ENCODE data around the gene PTPRN2.

PTPRN2 gene

DNA sequence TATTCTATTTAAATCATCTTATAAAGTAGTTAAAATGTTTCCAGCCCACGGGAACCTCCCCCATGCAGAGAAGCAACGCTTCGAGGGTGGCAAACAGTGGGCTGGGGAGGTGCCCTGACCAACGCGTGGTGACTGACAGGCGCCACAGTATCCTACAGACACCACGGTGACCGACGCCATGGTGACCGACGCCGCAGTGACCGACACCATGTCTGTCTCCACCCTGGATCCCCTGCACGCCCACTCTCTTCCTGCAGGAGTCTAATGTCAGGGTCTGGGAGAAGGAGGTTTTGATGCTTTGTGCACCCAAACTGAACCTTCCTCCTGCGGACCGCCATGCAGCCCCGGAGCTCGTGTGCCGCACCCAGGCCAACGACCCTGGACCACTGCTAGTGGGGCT lies 464.4 kb downstream of the PTPRN2 start:
- DNase-seq, result no peak

DNA sequence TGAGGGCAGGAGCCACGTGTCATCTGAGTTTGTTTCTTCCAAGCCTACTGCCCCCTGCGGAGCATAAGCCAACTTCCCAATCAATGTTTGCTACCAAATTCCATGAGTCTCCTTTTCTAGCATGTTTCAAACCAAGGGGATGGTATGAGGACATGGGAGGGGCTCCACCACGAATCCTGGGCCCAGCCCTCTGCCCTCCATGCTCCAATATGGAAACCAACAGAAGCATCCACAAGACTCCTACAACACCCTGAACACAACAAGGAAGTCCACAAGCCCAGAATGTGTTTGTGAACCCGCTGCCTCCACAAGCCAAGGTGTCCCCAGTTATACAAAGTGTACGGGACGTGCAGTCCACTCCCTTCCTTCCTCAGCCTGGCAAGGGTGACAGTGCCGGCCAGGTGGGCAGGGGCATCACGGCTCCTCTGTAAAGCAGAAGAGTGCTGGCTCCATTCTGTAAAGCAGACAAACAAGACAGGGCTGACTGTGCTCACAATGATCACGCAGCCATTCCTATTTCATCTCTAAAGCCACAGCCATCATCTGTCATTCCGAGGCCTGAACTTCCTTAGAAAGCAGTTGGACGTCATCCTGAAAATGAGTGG lies 466.1 kb downstream of the PTPRN2 start:
- DNase-seq, result no peak

DNA sequence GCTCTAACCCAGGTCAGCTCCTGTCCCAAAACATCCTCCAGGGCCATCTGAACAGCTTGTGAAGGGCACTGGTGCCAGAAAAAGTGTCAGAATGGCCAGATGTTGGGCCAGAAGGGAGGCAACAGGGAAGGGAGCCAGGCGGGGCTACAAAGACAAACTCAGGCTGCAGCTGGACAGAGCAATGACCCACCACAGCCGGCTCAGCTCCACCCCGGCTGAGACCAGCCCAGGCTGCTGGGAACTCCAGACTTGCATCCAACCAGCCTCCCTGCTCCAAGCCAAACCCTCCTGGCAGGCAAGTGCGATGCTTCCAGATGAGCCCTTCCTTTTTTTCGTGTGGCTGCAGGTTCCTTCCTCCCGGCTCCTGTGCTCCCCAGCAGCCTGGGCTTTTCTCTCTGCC lies 466.9 kb downstream of the PTPRN2 start:
- DNase-seq, result no peak

DNA sequence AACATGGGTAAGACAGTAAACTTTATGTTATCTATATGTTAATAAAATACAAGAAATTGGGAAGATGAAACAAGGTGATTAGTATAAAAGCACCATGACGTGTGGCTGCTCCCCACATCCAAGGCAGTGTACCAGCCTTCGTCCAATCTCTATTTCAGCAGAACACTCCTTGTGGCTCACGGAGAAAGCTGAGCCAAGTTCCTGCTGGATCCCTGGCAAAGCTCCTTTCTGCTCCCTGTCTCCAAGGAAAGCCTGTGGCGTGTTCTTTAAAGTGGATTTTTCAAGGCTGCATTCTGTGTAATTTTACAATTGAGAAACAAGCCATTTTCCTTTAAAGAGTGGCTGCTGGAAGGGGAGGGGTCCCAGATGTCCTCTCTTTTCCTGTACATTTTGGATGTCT lies 467.3 kb downstream of the PTPRN2 start:
- DNase-seq, result no peak

DNA sequence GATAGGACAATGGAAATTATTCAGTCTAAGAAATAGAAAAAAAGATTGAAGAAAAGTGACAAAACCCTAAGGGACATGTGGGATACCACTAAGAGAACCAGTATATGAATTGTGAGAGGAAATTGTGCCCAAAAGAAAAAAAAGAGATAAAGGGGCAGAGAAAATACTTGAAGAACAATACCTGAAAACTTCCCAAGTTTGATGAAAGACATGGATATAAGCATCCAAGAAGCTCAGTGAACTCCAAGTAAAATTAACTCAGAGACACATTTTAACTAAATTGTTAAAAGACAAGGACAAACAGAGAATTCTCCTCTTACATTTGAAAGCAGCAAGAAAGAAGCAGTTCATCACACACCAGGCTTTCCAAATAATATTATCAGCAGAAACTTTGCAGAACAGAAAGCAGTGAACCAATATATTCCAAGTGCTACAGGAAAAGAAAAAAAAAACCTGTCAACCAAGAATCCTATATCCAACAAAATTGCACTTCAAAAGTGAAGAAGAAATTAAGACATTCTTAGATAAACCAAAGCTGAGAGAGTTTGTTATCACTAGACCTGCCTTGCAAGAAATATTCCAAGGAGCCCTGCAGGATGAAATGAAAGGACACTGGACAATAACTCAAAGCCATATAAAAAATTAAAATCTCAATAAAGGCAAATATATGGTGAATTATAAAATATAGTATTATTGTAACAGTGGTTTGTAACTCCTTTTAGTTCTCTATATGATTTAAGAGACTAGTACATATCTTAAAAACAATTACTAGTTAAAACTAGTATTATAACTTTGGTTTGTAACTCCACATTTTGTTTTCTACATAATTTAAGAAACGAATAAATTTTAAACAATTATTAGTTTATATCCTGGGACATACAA lies 470.0 kb downstream of the PTPRN2 start:
- no peak for DNase-seq

DNA sequence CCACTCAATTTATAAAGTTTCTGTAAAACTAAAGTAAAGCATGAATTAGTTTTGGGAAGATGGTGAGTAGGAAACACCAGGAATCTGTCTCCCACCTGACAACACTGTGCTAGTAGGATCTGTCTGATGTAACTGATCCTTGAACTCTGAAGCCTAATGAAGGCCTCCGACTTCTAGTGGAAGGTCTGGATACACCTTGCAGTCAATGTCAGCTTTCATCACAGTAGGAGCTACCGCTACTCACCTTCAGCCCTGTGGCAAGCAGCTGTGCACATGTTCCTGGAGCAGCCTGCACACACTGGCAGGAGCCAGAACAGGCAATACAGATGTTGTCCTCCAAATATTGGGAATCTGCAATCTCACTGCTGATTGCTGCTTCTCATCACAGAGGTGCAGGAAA lies 471.4 kb downstream of the PTPRN2 start:
- DNase-seq, result no peak

DNA sequence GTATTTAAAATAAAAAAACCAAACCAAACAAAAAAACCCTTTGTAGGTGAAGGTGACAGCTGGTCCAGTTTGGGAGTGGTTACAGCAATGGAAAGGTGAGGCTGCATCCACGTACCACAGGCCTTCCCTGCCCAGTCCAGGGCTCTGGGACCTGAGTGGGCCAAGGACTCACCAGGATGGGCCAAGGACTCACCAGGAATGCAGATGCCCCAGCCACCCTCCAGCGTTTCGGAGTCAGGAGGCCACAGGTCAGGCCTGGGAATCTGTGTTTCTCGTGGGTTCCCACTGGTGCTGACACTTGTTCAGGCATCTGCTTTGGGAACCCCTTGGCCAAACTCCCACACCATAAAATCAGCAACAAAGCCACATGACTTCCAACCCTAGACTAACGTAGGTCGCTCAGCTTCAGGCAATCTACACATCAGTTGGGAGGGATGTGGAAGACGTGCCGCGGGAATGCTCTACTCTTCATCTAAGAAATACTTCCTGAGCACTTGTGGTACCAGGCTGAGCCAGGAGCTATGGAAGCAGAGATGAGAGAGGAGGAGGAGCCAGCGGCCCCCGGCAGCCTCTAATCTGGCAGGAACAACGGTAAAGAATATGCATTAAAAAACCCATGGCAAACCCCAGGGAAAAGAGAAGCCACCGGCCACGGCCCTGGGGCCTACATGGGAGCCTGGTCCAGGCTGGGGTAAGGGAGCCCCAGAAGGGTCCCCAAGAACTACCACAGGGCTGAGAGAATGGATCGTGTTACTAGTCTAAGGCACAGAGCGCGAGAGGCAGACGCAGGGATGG lies 473.4 kb downstream of the PTPRN2 start:
- DNase-seq, result no peak

DNA sequence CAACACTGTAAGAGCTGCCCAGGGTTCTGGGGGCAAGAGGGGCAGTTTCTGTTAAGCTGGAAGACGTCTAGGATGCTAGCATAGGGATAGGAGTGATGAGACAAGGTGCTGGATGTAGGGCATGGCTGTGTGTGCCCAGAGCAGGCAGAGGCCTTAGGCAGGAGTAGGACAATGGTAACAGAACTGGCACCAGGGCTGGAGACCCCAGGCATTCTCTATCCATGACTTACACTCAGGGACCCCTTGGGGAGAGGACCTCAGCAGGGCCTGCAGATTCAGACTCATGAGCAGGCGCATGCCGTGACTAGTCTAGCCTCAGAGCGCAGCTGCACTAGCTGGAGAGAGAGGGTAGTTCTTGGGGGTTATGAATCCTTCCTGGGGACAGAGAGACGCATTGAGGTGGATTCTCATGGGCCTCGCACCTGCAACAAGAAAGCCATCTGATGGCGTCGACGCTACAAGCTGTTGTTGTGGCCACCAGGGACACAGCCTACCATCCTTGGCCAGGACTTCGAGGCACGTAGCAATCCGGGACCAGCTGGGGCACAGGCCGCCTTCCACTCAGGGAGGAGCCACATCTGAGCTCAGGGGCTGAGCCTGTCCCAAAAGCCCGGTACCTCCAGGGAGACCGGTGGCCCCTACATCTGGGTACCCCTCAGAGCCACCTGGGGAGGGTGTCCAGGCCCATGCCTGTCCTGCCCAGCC lies 474.1 kb downstream of the PTPRN2 start:
- DNase-seq, result no peak

DNA sequence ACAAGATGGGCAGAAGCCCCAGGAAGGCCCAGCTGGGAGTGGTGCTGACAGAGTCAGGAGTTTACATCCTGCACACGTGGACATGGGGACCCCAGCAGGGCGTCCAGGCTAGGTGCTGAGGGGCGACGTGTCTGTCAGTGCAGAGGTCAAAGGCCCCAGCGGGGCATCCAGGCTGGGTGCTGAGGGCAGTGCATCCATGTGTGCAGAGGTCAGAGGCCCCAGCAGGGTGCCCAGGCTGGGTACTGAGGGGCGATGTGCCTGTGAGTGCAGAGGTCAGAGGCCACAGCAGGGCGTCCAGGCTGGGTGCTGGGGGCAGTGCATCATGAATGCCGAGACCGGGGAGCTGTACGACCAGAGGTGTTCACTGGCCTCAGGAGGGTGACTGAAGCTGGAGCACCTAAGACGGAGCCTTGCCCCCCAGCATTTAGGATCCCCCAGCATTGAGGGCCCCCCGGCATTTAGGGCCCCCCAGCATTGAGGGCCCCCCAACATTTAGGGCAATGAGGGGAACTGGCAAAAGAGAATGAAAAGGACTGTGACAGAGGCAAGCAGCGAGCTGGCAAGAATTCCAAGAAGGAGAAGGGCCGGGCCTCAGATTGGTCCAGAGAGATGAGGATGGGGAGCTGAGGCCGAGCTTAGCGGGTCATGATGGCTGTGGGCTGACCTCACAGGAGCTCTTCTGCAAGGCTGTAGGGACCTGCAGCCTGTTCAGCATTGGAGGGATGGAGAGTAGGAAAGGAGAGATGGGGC lies 474.9 kb downstream of the PTPRN2 start:
- DNase-seq, result no peak

DNA sequence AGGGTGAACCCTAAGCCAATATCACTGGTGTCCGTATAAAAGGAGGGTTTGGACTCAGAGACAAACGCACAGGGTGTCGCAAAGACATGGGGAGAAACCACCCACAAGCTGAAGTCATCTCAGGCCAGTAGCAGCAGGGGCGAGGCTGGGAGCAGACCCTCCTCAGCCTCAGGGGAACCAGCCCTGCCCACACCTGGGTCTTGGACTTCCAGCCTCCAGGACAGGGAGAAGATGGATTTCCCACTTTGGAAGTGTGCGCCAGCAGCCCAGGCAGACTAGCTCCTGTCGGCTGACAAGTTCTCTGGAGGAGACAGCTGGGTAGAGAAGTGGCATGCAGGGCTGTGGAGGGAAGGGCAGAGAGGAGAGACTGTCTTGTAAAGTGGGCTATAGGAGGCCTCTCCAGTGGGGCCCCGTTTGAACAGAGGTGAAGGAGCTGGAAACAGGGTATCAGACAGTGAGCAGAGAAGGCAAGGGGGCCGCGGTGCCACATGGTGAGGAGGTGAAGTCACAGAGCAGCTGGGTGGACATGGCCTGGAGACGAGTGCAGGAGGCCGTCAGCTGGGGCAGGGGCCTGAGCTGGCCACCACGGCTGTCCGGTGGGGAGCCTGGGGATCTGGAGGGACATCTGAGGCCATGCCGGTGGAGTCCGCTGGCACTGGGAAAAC lies 475.6 kb downstream of the PTPRN2 start:
- DNase-seq, result no peak

DNA sequence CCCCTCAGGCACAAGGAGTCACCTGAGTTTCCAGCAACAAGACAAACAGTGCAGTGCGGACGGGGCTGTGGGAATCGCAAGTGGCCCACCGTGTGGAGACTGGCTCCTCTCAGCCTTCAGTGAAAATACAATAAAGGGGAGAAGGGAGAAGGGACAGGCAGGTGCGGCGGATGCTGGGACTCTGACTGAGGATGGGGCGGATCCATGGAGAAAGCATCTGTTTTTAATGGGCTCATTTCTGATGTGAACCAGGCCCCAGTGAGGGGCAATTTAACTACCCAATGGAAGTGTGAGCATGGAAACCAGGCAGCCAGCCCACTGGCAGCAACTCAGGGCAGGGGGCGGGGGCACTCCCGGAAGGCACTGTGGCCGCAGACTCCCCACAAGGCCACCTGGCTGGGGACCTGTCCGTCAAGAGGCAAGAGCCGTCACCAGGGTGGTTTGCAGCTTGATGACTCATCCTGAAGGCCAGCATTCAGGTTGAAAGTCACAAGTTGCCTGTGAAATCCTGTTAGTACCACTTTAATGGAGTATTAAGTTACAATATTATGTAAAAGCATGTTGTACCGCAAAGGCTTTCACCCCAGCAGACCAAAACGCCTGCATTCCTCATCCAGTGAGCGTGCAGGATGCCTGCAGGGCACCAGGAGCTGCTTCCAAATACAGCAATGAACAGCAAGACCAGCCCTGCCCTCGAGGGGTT lies 476.4 kb downstream of the PTPRN2 start:
- DNase-seq, result no peak

DNA sequence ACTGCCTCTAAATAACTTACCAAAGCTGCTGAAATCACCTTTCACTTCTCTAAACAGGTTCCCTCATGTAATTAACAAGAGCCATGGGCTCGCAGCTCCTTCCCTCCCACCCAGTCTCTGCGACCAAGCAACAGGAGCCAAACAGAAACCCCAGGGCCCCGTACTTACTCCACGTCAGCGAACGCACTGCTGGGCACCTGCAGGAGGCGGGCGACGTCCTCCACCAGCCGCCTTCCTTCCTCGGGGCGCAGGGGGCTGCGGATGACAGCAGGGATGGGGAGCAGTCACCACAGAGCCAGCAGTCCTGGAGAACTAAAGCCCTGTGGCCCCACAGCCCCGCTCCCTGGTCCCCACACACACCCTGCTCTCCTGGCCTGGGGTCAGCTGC lies 477.0 kb downstream of the PTPRN2 start:
- no peak for DNase-seq

DNA sequence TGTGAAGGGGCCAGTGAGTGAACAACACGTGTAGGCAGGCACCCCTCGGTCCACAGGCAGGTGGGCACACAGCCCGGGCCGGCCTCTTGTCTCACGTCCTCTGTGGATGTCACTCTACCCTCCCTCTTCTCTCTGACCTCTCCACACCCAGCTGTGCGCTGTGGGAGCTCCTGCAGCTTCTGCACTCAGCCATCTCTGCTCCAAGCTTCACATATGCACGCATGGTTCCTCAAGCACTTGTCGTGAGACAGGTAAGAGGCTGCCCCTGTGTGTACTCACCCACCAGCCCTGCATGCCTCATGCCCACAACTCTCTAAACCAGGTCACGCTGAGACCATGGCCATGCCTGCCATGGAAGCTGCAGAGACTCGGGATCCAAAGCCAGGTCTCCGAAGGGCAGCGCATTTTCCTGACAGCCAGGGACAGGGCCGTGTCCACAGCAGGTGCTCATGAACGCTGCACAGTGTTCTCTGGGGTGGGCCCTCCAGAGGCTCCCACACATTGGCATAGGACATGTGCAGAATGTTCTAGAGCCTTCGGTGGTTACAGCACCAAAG lies 477.5 kb downstream of the PTPRN2 start:
- no peak for DNase-seq

DNA sequence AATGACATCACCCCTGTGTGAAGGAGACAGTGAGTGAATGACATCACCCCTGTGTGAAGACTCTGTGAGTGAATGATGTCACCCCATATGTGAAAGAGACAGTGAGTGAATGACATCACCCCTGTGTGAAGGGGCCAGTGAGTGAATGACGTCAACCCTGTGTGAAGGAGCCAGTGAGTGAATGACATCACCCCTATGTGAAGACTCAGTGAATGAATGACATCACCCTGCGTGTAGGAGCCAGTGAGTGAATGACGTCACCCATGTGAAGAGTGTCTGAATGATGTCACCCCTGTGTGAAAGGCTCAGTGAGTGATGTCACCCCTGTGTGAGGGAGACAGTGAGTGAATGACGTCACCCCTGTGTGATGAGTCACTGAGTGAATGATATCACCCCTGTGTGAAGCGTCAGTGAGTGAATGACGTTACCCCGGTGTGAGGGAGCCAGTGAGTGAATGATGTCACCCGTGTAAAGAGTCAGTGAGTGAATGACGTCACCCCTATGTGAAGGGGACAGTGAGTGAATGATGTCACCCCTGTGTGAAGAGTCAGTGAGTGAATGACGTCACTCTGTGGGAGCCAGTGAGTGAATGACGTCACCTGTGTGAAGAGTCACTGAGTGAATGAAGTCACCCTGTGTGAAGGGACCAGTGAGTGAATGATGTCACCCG lies 478.1 kb downstream of the PTPRN2 start:
- DNase-seq, result no peak

DNA sequence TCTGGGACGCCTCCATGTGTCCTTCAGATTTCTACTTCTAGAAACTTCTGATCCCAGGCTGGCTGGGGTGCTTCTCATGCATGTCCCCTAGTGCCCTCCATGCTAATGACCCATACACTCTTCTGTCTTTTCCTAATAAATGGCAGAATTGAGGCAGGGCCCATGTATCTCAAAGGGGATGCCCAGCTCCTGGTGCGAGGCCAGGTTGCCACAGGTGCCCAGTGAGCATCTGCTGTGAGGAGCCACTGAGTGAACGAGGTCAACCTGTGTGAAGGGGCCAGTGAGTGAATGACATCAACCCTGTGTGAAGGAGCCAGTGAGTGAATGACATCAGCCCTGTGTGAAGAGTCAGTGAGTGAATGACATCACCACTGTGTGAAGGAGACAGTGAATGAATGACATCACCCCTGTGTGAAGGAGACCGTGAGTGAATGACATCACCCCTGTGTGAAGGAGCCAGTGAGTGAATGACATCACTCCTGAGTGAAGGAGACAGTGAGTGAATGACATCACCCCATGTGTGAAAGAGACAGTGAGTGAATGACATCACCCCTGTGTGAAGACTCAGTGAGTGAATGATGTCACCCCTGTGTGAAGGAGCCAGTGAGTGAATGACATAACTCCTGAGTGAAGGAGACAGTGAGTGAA lies 478.9 kb downstream of the PTPRN2 start:
- no peak for DNase-seq

DNA sequence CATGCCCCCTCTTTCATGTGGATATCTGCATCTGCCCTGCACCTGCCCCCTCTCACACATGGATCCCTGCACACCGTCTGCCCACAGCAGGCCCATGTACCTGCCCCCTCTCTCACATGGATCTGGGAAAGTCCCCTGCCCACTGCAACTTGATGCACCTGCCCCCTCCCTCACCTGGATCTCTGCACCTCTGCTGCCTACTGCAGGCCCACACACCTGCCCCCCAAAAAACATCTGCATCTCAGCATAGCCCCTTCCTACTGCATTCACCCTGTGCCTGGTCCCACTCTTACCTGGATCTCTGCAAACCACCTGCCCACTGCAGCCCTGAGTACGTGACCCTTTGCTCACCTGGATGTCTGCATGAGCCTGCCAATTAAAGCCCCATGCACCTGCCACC lies 479.8 kb downstream of the PTPRN2 start:
- DNase-seq, result no peak

DNA sequence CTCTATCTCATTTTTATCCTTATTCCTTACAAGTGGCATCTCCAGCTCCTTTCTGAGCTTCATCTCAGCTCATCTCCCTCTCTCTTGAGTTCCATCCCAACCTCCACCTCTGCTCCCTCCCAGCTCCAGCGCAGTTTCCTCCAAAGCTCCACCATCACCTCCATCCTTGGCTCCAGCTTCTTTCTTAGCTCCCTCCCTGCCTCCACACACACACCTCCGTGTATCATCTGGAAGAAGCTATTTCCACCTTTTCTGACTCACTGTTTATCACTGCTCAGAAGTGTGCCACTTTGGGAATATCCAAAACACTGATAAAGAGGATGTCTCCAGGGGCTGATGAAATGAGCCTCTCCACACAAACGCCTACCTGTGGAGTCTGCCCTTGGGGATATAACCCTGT lies 481.4 kb downstream of the PTPRN2 start:
- no peak for DNase-seq

DNA sequence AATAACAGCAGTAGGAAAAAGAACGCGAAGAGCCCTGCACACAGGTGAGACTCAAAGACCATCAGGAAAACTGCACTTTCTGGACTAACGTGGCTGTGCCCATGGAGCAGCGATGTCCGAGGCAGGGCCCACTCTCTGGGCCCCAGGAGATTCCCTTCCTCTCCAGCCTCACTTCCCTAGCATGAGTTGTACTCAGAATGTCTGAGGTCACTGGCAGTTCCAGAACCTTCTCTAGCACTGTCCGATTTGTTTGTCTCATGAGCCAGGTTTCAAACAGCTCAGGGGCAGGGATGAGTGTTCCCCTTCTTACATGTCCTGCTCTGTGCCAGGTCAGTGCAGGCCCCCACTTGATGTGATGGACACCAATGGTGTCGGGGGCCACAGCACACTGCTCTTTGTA lies 484.2 kb downstream of the PTPRN2 start:
- no peak for DNase-seq

DNA sequence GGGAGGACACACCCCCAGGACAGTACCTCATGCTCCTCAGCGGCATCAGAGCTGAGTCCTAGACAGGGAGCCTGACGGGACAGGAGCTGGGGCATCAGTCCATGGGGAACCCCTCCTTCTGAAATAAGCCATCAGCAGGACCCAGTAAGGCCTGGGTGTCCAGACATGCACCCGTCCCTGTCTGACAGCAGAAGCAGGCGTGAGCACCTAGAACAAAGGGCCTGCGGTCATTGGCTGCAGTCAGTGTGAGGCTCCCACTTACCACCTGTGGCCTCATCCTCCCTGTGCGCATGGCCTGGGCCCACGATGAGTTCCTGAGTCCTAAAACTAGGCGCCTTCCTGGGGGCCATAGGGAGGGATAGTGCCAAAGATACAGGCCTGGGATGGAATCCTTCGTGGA lies 484.7 kb downstream of the PTPRN2 start:
- no peak for DNase-seq
